OCI-LY7 (cell line): ENCODE data around the gene SPATA7. TPM values are rescaled to one million over a fixed set of nuclear protein-coding genes. Genes with fewer than 3 reads are reported as not detected.

ENCODE experiments used
- BruUV-seq: library from RNA; stranded (reverse); fragments of 400-500 nt; replicated peaks from 2 replicates; lab custom pipeline; 2021; lab: Mats Ljungman, UMichigan
- CTCF ChIA-PET: fragments of 300-600 bp; sonication (Branson Sonifier 250); formaldehyde crosslinking; loops from one replicate; lab custom pipeline; 2022; ENCODE audit warnings: antibody characterized with exemption; ENCODE audit not compliant: unreplicated experiment; lab: Charles Lee
- POLR2A ChIA-PET: fragments of 300-600 bp; sonication (Branson Sonifier 250); formaldehyde crosslinking; loops from one replicate; lab custom pipeline; 2022; ENCODE audit warnings: antibody characterized with exemption; lab: Charles Lee
- DNase-seq: peaks from one replicate; pipeline ENCODE4 v3.0.0-alpha.2; 2015; ENCODE audit warnings: low spot score
- H2AFZ ChIP-seq: fragments of 200-600 bp; sonication (generic), shearing (Covaris generic); 2 replicates; pipeline ENCODE4 v1.6.1; 2014; ENCODE audit warnings: mild to moderate bottlenecking, antibody characterized with exemption, low read length, moderate library complexity
- H3K27ac ChIP-seq: fragments of 200-600 bp; sonication (generic); 2 replicates; pipeline ENCODE4 v1.5.1; 2014; ENCODE audit warnings: mixed run types, low read depth, mild to moderate bottlenecking, moderate library complexity, low read length, inconsistent platforms; ENCODE audit not compliant: poor library complexity, severe bottlenecking
- H3K36me3 ChIP-seq: fragments of 200-600 bp; sonication (generic); 2 replicates; pipeline ENCODE4 v1.6.1; 2014; ENCODE audit warnings: mild to moderate bottlenecking, antibody characterized with exemption, low read length, moderate library complexity, mixed read lengths; ENCODE audit not compliant: insufficient read depth
- H3K4me1 ChIP-seq: fragments of 200-600 bp; sonication (generic); 2 replicates; pipeline ENCODE4 v1.5.1; 2014; ENCODE audit warnings: mild to moderate bottlenecking, low read length; ENCODE audit not compliant: insufficient read depth, poor library complexity, severe bottlenecking
- H3K4me2 ChIP-seq: fragments of 200-600 bp; sonication (generic); 2 replicates; pipeline ENCODE4 v1.6.1; 2014; ENCODE audit warnings: mild to moderate bottlenecking, low read length
- H3K4me3 ChIP-seq: fragments of 200-600 bp; sonication (generic); 2 replicates; pipeline ENCODE4 v1.5.1; 2014; ENCODE audit warnings: mild to moderate bottlenecking, low read depth, low read length; ENCODE audit not compliant: poor library complexity, severe bottlenecking
- H3K79me2 ChIP-seq: fragments of 200-600 bp; sonication (generic); 2 replicates; pipeline ENCODE4 v1.6.1; 2016; ENCODE audit warnings: low read depth, mild to moderate bottlenecking, low read length, moderate library complexity, mixed read lengths; ENCODE audit not compliant: insufficient read depth
- H3K9me2 ChIP-seq: fragments of 200-600 bp; sonication (generic); 2 replicates; pipeline ENCODE4 v1.6.1; 2016; ENCODE audit warnings: mild to moderate bottlenecking, low read length, mixed read lengths; ENCODE audit not compliant: insufficient read depth
- H3K9me3 ChIP-seq: fragments of 200-600 bp; sonication (generic); 2 replicates; pipeline ENCODE4 v1.6.1; 2014; ENCODE audit warnings: mild to moderate bottlenecking, mixed run types, low read length, mixed read lengths
- H4K20me1 ChIP-seq: fragments of 200-600 bp; sonication (generic); 2 replicates; pipeline ENCODE4 v1.6.1; 2014; ENCODE audit warnings: mild to moderate bottlenecking, antibody characterized with exemption, low read length, moderate library complexity, mixed read lengths; ENCODE audit not compliant: insufficient read depth
- EZH2phosphoT487 ChIP-seq: fragments of 200-600 bp; sonication (generic); IDR thresholded peaks from 2 replicates; pipeline ENCODE4 v1.6.1; 2018; ENCODE audit warnings: low read depth, borderline replicate concordance, mild to moderate bottlenecking, mixed run types, antibody characterized with exemption, low read length, moderate library complexity, mixed read lengths
- intact Hi-C: fragments of 100-400 bp; cut with micrococcal nuclease; formaldehyde crosslinking; loops from one replicate; pipeline ENCODE4 v1.10.0; 2022; ENCODE audit not compliant: unreplicated experiment
- total RNA-seq, 2 experiments: library from RNA; depleted of rRNA in 1 of 2; stranded (reverse); fragments of >200 nt in 1 of 2; shearing (Covaris generic) in 1 of 2; gene quantifications; 2 replicates each; pipeline ENCODE4 v1.2.3, GENCODE V29; 2014 to 2022
- TF ChIP-seq, protein P1 (sequence below): fragments of 200-600 bp; sonication (generic); conservative IDR thresholded peaks from 2 replicates; pipeline ENCODE4 v1.5.1; 2014; ENCODE audit warnings: mild to moderate bottlenecking, antibody characterized with exemption, low read length, moderate library complexity, mixed read lengths

The SPATA7 gene
- total RNA-seq, 2 experiments from 2014 or later: 6.3 to 10.3 TPM

DNA sequence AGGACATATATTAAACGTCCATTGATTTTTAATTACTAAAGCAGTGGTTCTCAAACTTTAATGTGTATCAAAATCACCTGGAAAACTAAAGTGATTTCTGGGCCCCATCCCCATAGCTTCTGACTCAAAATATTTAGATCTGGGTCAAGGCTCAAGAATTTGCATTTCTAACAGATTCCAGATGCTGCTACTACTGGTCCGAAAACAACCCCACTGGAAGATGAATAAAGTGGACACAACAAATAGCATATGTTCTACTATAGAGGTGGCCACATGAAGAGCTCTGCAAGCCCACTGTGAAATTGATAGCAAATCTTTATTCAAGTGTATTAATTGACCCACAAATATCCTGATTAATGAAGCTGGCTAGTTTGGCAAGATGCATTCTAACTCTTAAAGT is 69.4 kb downstream of the SPATA7 start:
- intact Hi-C loops: no loop called here
- DNase-seq: no peak
- Histone ChIP-seq H3K4me3 (no peak overlapping the region), H3K36me3 (no peaks in the 10 kb centered on the region), H2AFZ (no peak overlapping the region), H3K27ac (no peak overlapping the region), H3K9me2 (no peaks in the 10 kb centered on the region), H3K9me3 (no peaks in the 10 kb centered on the region), H3K4me2 (no peak overlapping the region), H4K20me1 (no peaks in the 10 kb centered on the region), H3K79me2 (no peaks in the 10 kb centered on the region), H3K4me1 (no peaks in the 10 kb centered on the region)
- CTCF ChIA-PET: interaction anchor here (0.5 kb wide), 1 partner anchor 194 kb away, joined by 5 read pairs; no protein-coding TSS in a partner anchor
- TF ChIP-seq, protein P1, sequence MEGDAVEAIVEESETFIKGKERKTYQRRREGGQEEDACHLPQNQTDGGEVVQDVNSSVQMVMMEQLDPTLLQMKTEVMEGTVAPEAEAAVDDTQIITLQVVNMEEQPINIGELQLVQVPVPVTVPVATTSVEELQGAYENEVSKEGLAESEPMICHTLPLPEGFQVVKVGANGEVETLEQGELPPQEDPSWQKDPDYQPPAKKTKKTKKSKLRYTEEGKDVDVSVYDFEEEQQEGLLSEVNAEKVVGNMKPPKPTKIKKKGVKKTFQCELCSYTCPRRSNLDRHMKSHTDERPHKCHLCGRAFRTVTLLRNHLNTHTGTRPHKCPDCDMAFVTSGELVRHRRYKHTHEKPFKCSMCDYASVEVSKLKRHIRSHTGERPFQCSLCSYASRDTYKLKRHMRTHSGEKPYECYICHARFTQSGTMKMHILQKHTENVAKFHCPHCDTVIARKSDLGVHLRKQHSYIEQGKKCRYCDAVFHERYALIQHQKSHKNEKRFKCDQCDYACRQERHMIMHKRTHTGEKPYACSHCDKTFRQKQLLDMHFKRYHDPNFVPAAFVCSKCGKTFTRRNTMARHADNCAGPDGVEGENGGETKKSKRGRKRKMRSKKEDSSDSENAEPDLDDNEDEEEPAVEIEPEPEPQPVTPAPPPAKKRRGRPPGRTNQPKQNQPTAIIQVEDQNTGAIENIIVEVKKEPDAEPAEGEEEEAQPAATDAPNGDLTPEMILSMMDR: no peak
- no peak for TF ChIP-seq EZH2phosphoT487
- BruUV-seq: no TSS peak
- POLR2A ChIA-PET: interaction anchor here (1.3 kb wide), 1 partner anchor 9 kb away, joined by 3 read pairs; no protein-coding TSS in a partner anchor

GRCh38 chr14:88463318-88463717 is 77.9 kb downstream of the SPATA7 start:
- BruUV-seq: no TSS peak
- Histone ChIP-seq H3K4me2 (no peak overlapping the region), H2AFZ (no peak overlapping the region), H3K4me3 (no peak overlapping the region), H3K36me3 (no peaks in the 10 kb centered on the region), H3K9me2 (no peaks in the 10 kb centered on the region), H3K79me2 (no peaks in the 10 kb centered on the region), H3K4me1 (no peaks in the 10 kb centered on the region), H3K27ac (no peak overlapping the region), H3K9me3 (no peaks in the 10 kb centered on the region), H4K20me1 (no peaks in the 10 kb centered on the region)
- POLR2A ChIA-PET: interaction anchor here (0.6 kb wide), 1 partner anchor 85 kb away, joined by 3 read pairs; no protein-coding TSS in a partner anchor
- CTCF ChIA-PET: no interaction called here
- intact Hi-C loops: no loop called here
- peak; percentile 22 for DNase-seq
- TF ChIP-seq, protein P1: peak; percentile 66
- TF ChIP-seq EZH2phosphoT487: no peak

DNA sequence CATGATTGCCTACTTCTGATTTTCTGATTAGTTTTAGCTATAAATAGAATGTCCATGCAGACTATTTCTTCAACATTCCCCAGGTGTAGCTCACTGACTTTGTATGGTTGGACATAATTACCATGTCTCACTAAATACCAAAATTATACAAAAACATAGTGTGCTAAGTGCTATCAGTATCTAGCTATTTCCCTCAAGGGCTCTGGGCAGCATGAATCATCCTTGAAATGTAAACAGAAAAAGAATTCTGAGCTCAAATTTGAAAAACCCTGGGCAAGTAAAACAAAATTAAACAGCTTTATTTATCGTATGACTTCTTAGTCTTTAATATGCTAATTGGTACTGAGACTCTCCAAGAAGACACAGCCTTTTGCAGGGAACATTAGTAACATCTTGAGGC is 82.9 kb downstream of the SPATA7 start:
- Histone ChIP-seq H3K4me2 (no peak overlapping the region), H3K36me3 (no peaks in the 10 kb centered on the region), H4K20me1 (no peaks in the 10 kb centered on the region), H3K79me2 (no peaks in the 10 kb centered on the region), H3K9me3 (no peaks in the 10 kb centered on the region), H3K9me2 (no peaks in the 10 kb centered on the region), H3K27ac (no peak overlapping the region), H2AFZ (no peak overlapping the region), H3K4me1 (no peaks in the 10 kb centered on the region), H3K4me3 (no peak overlapping the region)
- DNase-seq: no peak
- ChIA-PET CTCF (no interaction called here), POLR2A (interaction anchor here (0.8 kb wide), 1 partner anchor 12 kb away, joined by 3 read pairs; no protein-coding TSS in a partner anchor)
- no peak for TF ChIP-seq EZH2phosphoT487
- TF ChIP-seq, protein P1: no peak
- intact Hi-C loops: no loop called here
- no TSS peak for BruUV-seq
